LHCN-M2 (cell line): ENCODE measurements around the gene NSUN2. TPM values are rescaled to one million over a fixed set of nuclear protein-coding genes. Genes with fewer than 3 reads are reported as not detected.
"Not testable (repeated sequence)": the region's sequence is repeated elsewhere in the genome, so short reads cannot be mapped to it uniquely, and the experiment has no call there.

Experiments used
- DNase-seq: peaks from one replicate; pipeline ENCODE4 v3.0.0-alpha.2; 2012; ENCODE audit warnings: low read depth
- polyA plus RNA-seq: library from polyadenylated mRNA; unstranded; fragments of >200 nt; gene quantifications from one replicate; pipeline ENCODE4 v1.2.1, GENCODE V29; 2012; ENCODE audit warnings: missing spikeins
- total RNA-seq: library from RNA; depleted of rRNA; stranded (reverse); fragments of >200 nt; gene quantifications from 2 replicates; pipeline ENCODE4 v1.2.3, GENCODE V29; 2014; rRNA removed

Gene NSUN2
- total RNA-seq = 58.1 and 61.3 TPM in 2 replicates
- 34.4 TPM for polyA plus RNA-seq

DNA sequence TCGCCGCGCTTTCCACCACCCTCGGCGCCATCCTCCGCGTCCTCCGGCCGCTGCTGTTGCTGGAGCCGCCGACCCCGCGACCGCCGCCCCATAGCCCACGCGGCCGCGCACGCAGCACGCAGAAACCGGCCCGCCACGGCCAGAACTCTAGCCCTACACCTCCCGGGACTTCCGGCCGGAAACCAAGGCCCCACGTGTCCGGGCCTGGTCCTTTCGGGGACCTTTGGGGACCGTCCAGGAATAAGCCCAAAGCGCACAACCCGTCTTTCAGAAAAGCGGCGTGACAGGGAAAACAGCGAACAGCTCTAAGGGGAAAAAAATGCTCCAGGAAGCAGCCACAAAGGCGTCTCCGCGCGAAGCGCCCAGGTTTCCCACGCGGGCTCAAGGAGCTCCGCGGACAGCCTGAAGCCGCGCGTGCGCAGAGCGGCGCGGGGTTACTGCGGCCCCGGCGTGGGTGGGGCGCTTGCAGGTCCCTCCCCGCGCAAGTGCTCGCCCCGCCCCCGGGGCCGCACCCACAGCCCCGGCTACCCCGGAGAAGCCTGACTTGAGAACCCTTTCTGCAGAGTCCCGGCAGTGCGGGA, at the start of gene NSUN2, which contains the start of gene SRD5A1:
NSUN2 (minus strand) TSS at position 157 of the 581 bp plus-strand sequence; CDS start at position 92, 65 bp downstream.
SRD5A1 (plus strand) TSS at position 553 of the 581 bp plus-strand sequence. CDS start 137 bp downstream, outside the sequence.
- peak; percentile 84 for DNase-seq

DNA sequence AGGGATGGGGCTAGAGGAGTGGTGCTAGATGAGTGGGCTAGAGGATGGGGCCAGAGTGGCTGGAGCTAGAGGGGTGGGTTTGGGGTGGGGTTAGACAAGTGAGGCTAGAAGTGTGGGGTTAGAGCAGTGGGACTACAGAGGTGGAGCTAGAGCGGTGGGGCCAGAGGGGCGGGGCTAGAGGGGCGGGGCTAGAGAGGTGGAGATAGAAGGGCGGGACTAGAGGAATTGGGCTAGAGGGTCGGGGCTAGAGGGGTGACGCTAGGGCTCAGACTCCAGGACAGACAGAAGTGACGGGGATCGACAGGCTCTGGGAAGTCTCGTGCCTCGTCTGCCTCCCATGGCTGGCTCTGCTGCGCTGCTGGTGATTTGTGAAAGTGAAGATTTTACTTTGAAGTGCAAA, 49.4 kb upstream of the NSUN2 start:
- DNase-seq = no peak

DNA sequence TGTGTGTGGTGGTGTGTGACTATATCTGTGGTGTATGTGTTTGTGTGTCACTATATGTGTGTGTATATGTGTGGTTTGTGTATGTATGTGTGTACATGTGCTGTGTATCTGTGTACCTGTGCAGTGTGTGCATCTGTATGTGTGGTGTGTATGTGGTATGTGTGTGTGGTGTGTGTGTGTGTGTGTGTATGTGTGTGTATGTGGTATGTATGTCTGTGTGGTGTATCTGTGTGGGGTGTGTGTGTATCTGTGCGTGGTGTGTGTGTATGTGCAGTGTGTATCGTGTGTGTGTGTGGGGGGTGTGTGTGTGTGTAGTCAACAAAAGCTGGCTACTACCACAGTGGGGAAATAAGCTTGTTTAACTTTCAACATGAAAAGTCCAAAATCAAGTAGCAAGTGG, 48.8 kb upstream of the NSUN2 start:
- no peak for DNase-seq

DNA sequence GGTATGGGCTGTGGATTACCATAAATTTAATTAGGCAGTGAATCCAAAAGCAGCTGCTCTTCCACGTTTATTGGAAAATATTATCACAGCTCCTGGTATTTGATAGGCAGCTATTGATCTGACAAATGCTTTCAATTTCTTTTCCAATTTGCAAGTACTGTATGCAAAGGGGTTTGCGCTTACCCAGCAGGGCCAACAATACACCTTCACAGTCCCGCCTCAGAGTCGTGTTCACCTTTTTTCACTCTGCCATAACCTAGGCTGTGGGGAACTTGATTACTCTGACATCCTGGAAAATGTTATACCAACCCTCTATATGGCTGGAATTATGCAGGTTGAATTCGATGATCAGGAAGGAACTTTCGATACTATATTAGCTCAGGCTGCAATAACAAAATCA, 48.1 kb upstream of the NSUN2 start:
- no peak for DNase-seq

DNA sequence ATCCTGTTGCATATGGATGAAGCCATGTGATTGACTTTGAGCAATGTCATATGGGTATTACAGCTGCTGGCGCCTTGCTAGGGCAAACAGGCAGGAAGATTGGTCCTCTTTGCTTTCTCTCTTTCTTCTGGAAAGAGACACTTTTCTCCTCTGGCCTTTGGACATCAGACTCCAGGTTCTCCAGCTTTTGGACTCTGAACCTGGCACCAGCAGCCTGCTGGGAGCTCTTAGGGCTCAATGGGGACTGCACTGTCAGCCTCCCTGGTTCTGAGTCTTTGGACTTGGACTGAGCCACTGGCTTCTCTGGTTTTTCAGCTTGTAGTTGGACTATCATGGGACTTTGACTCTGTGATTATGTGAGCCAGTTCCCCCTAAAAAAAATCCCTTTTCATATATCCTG, 45.5 kb upstream of the NSUN2 start:
- no peak for DNase-seq

DNA sequence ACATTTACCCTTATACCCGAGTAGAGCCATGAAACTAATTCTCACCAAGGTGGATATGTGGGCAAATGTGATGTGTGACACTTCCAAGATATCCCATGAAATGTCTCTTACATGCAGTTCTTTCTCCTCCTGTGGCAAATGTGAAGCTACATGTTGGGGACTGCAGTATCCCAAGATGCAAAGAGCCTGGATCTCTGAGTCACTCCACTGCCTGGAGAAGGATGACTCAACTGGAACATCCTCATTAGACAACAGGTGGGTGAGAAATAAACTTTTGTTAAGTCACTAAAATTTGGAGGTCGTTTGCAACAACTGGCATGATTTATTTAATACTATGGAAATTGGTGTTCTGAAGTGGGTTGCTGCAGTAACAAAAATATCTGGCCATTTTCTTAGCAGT, 43.9 kb upstream of the NSUN2 start:
- peak; percentile 86 for DNase-seq

DNA sequence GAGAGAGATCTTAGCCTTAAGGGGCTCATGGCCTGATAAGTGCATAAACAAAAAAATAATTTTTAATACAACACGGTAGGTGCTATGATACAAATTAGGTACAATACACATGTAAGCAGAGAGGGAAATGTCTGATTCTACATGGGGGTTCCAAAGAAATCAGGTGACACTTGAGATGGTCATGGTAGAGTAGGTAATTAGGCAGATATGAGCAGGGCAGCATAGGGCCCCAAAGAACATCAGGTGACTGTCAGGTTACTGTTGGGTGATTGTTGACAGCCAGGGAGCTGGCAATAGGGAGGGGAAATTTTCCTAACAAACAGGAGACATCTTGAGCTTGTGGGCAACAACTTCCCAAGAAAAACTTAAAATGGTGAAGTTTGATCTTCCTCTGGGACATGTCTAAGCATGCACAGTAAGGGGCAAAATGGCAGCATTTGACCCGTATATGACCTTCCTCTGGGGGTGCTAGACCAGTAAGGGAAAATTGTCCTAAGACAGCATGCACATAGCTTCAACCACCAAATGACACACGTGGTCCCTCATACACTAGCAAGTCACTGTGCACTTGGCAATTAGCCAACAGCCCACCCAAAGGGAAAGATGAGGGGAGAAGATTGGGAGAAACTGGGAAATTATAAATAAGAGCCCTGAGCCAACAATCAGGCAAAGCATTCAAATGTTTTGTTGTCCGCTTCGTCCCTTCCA, 43.1 kb upstream of the NSUN2 start:
- peak; percentile 24 for DNase-seq

DNA sequence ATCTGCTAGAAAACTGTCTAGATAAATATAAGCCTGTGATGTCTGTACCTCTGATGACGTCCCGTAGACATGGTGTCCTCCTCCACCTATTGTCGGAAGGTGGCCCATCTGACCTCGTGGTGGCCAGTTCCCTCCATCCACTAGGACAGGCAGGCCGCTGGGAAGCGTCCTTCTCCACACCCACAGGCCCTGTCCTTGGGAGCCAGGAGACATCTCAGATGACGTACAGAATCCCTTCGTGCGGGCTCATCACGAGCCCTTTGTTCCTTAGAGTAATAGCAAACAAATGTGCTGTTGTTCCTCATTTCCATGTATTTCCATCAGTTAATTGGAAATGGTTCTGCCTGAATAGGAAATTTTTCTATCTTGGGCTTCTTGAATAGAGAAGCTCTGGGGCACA, 42.0 kb upstream of the NSUN2 start:
- DNase-seq = no peak

DNA sequence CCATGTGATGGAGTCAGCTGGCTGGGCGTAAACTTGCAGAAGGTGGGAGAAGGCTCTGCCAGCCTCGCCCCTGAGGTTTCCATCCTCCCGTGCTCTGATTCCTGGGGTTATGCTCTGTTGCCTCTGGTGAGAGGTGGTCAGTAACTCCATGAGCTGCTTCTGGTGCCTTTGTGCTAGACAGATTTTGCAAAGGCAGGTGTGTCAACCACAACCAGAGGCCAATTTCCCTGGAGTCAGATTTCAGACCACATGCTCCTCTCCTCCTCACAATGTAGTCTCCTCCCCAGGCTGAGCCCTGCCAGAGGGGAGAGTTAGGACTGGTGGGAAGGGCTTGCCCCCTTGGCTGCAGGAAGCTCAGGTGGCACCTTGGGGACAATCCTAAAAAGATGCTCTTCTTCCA, 41.6 kb upstream of the NSUN2 start:
- no peak for DNase-seq

DNA sequence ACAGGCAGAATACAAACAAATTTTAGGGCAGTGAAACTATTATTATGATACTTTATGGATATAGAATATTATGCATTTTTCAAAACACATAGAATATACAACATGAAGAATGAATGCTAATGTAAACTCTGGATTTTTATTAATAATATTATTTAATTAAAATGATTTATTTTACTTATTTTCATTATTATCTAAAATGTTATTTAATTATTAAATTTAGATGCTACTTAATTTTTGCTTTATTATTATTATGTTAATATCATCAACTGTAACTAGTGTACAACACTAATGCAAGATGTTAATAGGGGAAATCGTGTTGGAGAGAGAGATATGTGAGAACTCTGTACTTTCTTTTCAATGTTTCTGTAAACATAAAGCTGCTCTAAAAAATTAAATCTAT, 41.1 kb upstream of the NSUN2 start:
- no peak for DNase-seq

DNA sequence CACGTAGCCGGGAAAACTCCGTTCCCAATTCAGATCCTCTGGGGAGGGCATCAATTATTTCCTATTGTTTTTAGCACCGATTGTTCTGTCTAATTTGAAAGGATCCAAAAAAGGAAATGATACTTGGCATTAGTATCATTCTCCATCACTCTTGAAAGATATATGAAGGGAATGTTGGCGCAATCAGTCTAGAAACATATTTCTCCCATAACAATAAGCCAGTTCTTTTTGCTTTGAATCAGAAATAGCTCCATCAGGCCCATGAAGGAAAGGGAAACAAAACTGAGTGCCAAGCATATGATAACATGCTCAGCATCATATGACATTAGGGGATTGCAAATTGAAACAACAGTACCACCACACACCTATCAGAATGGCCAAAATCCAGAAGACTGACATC, 40.2 kb upstream of the NSUN2 start:
- no peak for DNase-seq

DNA sequence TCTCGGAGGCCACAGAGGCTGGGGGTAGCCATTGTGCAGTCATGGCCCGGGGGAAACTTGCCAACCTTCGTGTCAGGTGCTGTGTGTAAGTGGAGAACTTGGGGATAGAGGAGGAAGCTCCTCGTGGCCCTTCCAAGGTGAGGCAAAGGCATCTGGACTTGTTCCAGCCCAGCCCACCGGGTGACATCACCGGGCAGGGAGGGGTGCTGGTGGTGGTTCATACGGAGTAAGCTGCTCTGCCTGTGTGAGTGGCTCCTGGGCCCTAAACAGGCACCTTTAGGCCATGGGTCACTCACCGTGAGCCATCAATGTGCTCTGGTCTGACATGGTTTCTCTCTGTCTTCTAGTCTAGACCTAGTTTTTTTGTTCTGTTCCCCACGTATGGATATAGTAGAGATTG, 35.9 kb upstream of the NSUN2 start:
- DNase-seq = not testable (repeated sequence)

DNA sequence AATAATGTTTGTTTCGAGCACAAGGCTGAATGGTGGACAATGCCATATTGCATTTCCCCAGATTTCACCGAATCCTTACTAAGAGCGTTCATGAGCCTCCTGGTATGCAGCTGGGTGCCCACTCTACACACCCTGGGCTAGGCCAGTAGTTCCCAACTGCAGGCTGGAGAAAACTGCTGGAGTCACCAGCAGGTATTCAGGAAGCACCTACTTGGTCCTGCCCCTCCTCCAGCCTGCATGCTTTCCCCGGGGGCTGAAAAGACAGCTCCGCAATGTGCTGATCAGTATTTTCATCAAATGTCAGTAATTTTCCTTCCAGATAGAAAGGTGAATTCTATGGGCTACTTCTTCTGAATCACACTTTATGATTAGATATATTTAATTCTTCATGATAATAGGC, 34.8 kb upstream of the NSUN2 start:
- no peak for DNase-seq

DNA sequence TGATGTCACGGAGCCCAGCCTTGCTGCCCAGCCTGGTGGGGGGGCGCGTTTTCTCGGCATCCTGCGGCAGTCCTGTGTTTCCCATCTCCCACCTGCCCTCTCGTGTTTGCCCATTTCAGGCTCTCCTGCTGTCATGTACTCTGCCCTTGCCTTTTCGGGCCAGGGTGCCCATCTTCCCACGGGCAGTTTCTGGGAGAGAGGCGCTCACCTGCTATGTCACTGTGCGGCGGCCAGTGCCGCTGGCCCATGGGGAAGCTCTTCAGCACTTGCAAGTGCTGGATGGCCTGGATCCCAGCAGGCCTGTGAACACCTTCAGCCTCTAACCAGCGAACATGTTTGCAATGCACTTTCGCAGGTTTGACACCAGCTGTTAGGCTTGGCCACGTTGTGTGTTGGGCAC, 33.9 kb upstream of the NSUN2 start:
- no peak for DNase-seq

DNA sequence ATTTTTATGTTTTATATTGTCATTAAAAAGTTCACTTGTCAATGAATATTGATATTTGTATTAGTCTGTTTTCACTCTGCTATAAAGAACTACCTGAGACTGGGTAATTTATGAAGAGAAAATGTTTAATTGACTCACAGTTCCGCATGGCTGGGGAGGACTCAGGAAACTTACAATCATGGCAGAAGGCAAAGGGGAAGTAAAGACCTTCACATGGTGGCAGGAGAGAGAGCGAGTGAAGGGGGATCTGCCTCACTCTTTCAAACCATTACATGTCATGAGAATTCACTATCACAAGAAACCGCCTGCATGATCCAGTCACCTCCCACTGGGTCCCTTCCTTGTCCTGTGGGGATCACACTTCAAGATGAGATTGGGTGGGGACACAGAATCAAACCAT, 27.8 kb upstream of the NSUN2 start:
- DNase-seq = no peak

DNA sequence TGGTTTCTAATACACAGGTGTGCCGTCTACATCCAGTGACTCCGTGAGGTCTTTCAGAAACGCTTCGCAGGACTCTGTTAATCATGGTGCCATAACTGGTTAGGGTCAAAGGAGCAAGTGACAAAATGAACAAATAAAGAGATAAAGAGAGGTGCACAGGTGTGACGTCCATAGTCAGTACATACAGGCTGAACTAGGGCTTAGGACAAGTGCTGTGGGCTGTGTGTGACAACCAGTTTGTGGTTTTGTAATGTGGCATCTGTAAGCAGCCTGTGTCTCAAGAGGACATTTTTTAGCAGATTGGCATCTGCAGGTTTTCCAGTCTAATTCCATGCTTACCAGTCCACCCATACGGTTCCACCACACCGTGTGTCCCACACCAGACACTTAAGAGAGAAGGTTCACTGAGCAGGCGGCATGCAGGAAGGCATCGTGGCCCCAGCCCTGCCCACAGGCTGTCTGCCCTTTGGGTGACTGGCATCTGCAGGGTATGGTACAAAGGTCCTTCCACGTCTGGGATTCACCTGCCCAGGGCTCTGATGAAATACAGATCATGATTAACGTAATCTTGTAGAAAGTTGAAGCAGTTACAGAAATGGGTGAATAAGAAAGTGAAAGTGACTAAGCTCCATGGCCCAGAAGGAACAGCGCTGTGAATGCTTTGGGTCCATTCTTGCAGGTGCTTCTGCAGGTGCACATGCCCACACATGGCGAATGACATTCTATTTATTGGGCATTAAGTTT, 27.3 kb upstream of the NSUN2 start:
- no peak for DNase-seq

DNA sequence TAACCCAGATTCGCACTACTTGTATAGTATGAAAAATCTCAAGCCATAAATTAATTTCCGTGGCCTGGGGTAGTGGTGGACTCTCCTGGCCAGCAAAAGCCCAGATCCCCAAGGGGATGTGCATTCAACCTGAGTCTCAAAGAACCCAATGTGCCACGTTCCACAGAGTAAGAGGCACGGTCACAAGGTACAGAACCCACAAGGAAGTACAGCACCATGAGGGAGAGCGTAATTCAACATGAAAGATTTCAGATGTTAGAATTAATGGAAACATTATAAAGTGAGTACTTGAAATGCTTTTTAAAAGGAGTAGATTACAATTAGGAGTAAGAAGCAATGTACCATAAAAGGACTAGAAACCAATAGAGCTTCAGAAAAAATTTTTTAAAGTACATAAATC, 23.8 kb upstream of the NSUN2 start:
- peak; percentile 20 for DNase-seq

DNA sequence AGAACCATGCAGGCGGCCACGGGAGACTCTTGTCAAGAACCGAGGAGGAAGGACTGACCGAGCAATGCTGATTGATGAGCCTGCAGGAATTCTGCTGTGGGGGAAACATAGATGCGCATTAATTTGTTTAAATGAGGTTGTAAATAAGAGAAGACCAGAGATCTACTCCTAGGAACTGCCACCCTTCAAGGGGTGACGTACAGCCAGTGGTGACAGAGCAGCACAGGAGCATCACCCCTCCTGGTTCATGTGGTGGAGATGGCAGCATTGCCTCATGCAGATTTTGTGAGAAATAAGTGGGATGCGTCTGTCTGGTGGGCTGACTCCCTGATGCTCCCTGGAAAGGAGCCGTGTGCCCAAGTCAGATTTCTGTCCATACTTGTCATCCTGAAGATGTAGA, 22.6 kb upstream of the NSUN2 start:
- no peak for DNase-seq

DNA sequence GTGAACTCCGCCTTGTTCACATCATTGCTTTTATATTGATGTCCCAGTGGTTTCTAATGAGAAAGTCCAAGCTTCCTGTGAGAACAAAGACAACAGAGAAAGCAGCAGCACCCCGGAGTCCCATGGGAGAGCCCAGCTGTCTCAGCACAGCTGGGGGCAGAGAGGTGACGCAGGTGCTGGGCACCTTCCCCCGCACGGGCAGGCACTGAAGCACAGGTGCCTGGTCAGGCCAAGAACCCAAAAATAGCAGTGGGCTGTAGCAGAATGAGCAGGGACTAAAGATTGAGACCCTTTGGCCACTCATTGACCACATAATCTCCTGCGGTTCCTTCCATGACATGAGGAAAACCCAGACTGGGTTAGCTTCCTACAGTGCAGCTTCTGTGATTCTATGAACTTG, 19.2 kb upstream of the NSUN2 start:
- DNase-seq = peak; percentile 5

DNA sequence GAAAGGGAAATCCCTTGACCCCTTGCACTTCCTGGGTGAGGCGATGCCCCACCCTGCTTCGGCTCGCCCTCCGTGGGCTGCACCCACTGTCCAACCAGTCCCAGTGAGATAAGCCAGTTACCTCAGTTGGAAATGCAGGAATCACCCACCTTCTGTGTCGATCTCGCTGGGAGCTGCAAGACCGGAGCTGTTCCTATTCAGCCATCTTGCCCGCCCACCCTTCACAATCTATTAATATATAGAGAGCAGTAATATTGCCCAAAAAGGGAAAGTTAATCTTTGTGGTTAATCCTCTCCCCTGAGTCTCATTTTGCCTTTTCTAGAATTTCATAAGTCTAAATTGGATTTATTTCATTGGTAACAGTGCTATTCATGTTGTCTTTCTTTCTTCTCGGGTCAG, 16.8 kb upstream of the NSUN2 start:
- DNase-seq = no peak

DNA sequence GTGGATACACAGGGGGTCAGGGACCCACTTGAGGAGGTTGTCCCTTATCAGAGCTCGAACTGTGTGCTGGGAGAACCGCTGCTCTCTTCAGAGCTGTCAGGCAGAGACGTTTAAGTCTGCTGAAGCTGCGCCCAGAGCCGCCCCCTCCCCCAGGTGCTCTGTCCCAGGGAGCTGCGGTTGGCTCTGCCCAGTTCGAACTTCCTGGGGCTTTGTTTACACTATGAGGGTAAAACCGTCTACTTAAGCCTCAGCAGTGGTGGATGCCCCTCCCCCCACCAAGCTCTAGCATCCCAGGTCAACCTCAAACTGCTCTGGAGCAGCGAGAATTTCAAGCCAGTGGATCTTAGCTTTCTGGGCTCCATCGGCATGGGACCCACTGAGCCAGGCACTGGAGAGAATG, 16.3 kb upstream of the NSUN2 start:
- no peak for DNase-seq

DNA sequence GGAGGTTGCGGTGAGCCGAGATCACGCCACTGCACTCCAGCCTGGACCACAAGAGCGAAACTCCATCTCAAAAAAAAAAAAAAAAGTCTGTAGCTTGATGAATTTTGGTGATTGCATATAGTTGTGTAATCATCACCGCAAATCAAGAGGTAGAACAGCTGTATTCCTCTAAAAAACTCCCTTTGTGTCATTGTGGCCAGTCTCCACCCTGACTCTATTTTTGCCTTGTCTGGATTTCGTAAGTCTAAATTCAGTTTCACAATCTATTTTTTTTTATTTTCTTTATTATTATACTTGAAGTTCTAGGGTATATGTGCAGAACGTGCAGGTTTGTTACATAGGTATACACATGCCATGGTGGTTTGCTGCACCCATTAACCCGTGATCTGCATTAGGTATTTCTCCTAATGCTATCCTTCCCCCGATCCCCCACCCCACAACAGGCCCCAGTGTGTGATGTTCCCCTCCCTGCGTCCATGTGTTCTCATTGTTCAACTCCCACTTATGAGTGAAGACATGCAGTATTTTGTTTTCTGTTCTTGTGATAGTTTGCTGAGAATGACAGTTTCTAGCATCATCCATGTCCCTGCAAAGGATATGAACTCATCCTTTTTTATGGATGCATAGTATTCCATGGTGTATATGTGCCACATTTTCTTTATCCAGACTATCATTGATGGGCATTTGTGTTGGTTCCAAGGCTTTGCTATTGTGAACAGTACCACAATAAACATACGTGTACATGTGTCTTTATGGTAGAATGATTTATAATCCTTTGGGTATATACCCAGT, 12.9 kb upstream of the NSUN2 start:
- peak; percentile 71 for DNase-seq
